Stimulated activated effector memory CD8-positive, alpha-beta T cell treated with anti-CD3 and anti-CD28 coated beads, Interleukin-12 subunit alpha, Interleukin-12 subunit beta, amount 100 ng/mL, for 72 hours (primary cell): ENCODE results near the gene CARS1.

Experiments
- ATAC-seq: fragments of 150-1000 bp; cut with Tn5 transposase; 2 replicates; pipeline ENCODE4 v1.10.0; 2021
- DNase-seq, 2 donors: peaks; one replicate each; pipeline ENCODE4 v3.0.0; 2021 to 2022; ENCODE audit warnings: low spot score in 2 of 2
- H3K27ac Mint-ChIP-seq: one replicate; pipeline ENCODE4 v1.8.0; 2022; ENCODE audit warnings: mild to moderate bottlenecking, mixed read lengths
- H3K36me3 Mint-ChIP-seq: one replicate; pipeline ENCODE4 v1.8.0; 2022; ENCODE audit warnings: mild to moderate bottlenecking, mixed read lengths
- H3K4me1 Mint-ChIP-seq: one replicate; pipeline ENCODE4 v1.8.0; 2022; ENCODE audit warnings: mixed read lengths
- H3K4me3 Mint-ChIP-seq: one replicate; pipeline ENCODE4 v1.8.0; 2022; ENCODE audit warnings: mild to moderate bottlenecking, mixed read lengths
- H3K9me3 Mint-ChIP-seq: one replicate; pipeline ENCODE4 v1.8.0; 2022; ENCODE audit warnings: mixed read lengths

CARS1 gene

GRCh38 chr11:2963112-2963754 is 94.0 kb downstream of the CARS1 start:
- Mint-ChIP-seq H3K36me3 (peaks cover 100% of the 10 kb centered on the region), H3K9me3 (no peaks in the 10 kb centered on the region), H3K4me3 (no peak overlapping the region), H3K4me1 (peaks cover 32% of the 10 kb centered on the region), H3K27ac (peak overlapping the region; percentile 81)
- ATAC-seq (no peak), DNase-seq (no peak)

GRCh38 chr11:2961080-2961479 is 96.1 kb downstream of the CARS1 start:
- peak overlapping the region; percentile 81 for H3K27ac Mint-ChIP-seq
- DNase-seq (no peak), ATAC-seq (no peak)
- no peaks in the 10 kb centered on the region for H3K9me3 Mint-ChIP-seq
- H3K4me1 Mint-ChIP-seq, result peaks cover 17% of the 10 kb centered on the region
- H3K4me3 Mint-ChIP-seq, result no peak overlapping the region
- peaks cover 100% of the 10 kb centered on the region for H3K36me3 Mint-ChIP-seq

GRCh38 chr11:2960139-2960538 is 97.1 kb downstream of the CARS1 start:
- no peak for DNase-seq
- Mint-ChIP-seq H3K9me3 (no peaks in the 10 kb centered on the region), H3K27ac (no peak overlapping the region), H3K4me1 (peaks cover 17% of the 10 kb centered on the region), H3K4me3 (no peak overlapping the region), H3K36me3 (peaks cover 100% of the 10 kb centered on the region)
- ATAC-seq, result no peak

- peaks cover 100% of the 10 kb centered on the region for H3K36me3 Mint-ChIP-seq
- no peak overlapping the region for H3K27ac Mint-ChIP-seq
- peaks cover 11% of the 10 kb centered on the region for H3K4me1 Mint-ChIP-seq
- ATAC-seq, result no peak
- DNase-seq, result no peak
- no peak overlapping the region for H3K4me3 Mint-ChIP-seq
- no peaks in the 10 kb centered on the region for H3K9me3 Mint-ChIP-seq
Measured at GRCh38 chr11:2958251-2958650, 99.0 kb downstream of the CARS1 start.

GRCh38 chr11:2955906-2956476 is 101.2 kb downstream of the CARS1 start:
- no peak for DNase-seq
- H3K4me1 Mint-ChIP-seq, result peaks cover 18% of the 10 kb centered on the region
- no peak overlapping the region for H3K4me3 Mint-ChIP-seq
- H3K9me3 Mint-ChIP-seq, result no peaks in the 10 kb centered on the region
- ATAC-seq, result no peak
- peaks cover 100% of the 10 kb centered on the region for H3K36me3 Mint-ChIP-seq
- peak overlapping the region; percentile 75 for H3K27ac Mint-ChIP-seq

DNA sequence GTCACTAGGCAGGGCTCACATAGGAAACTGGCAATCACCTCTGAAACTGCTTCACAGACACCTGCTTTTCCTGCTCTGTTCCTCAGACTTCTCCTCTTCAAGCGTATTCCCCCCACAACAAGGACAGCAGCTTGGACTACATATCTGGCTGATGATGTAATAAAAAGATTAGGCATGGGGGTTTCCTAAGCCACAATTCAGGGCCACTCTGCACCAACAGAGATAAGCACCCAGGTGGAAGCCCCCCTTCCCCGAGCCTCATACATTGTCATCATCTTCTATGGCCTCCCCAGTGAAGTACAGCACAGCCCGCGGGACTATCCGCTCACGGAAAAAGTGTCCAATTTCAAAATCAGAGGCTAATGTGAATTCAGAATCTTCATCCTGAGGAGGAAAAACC is 103.0 kb downstream of the CARS1 start:
- no peak overlapping the region for H3K4me3 Mint-ChIP-seq
- H3K27ac Mint-ChIP-seq, result peak overlapping the region; percentile 87
- no peak for ATAC-seq
- peaks cover 100% of the 10 kb centered on the region for H3K36me3 Mint-ChIP-seq
- DNase-seq, result no peak
- peaks cover 18% of the 10 kb centered on the region for H3K4me1 Mint-ChIP-seq
- no peaks in the 10 kb centered on the region for H3K9me3 Mint-ChIP-seq

GRCh38 chr11:2952290-2952689 is 104.9 kb downstream of the CARS1 start:
- no peak overlapping the region for H3K4me3 Mint-ChIP-seq
- peaks cover 100% of the 10 kb centered on the region for H3K36me3 Mint-ChIP-seq
- no peaks in the 10 kb centered on the region for H3K9me3 Mint-ChIP-seq
- ATAC-seq (no peak), DNase-seq (no peak)
- H3K27ac Mint-ChIP-seq, result peak overlapping the region; percentile 87
- H3K4me1 Mint-ChIP-seq, result peaks cover 18% of the 10 kb centered on the region

DNA sequence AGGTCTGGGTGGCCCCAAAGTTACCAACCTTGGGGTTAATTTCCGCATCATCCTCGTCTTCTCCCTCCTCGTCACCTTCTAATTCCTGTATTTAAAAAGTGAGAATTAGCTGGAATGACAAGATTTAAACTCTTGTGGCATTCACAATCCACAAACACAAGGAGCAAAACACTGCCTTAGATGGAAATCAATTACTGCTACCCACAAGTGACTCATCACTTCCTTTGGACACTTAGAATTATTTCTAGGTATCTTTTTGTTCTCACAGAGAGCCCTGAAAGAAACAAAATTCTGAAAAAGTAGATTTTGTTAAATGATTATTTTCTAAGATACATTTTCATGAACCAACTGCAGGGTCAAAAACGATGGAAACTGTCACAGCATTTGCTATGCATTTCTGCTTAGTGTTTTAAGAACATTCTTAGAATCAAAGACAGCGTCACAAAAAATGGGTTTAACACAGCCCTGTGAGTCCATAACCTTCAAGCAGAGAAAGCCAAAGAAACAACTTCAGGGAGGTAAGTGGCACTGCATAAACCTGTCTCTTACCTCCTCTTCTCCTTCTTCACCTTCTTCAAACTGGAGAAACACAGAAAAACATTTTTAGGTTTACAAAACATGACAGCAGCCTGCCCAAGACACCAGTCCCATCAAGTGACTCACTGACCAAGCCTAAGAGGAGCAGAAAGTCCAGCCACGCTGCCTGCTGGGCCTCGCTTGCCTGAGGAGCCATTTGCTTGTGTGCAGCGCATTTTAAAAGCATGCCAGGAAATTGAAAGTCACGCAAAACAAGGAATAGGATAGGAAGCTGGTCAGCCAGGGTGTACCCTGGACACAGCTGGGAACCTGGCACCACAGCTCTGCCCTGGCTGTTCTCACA is 105.8 kb downstream of the CARS1 start:
- Mint-ChIP-seq H3K27ac (peak overlapping the region; percentile 87), H3K4me3 (no peak overlapping the region), H3K9me3 (no peaks in the 10 kb centered on the region), H3K36me3 (peaks cover 100% of the 10 kb centered on the region), H3K4me1 (peaks cover 23% of the 10 kb centered on the region)
- DNase-seq, result no peak
- no peak for ATAC-seq
